Ishikawa (cell line): ENCODE data around the gene EIF4E3.

ENCODE experiments used
- CEBPB ChIP-seq: IDR thresholded peaks from 2 replicates; pipeline ENCODE4 v1.6.1; 2012
- CREB1 ChIP-seq: IDR thresholded peaks from 2 replicates; pipeline ENCODE4 v1.6.1; 2012; ENCODE audit warnings: low read depth
- EGR1 ChIP-seq: IDR thresholded peaks from 2 replicates; pipeline ENCODE4 v1.6.1; 2012
- EP300 ChIP-seq: IDR thresholded peaks from 2 replicates; pipeline ENCODE4 v1.6.1; 2012; ENCODE audit warnings: borderline replicate concordance
- FOXM1 ChIP-seq: IDR thresholded peaks from 2 replicates; pipeline ENCODE4 v1.6.1; 2012; ENCODE audit warnings: low read depth, borderline replicate concordance
- MAX ChIP-seq: IDR thresholded peaks from 2 replicates; pipeline ENCODE4 v1.6.1; 2012
- NFIC ChIP-seq: IDR thresholded peaks from 2 replicates; pipeline ENCODE4 v1.6.1; 2012
- RAD21 ChIP-seq: IDR thresholded peaks from 2 replicates; pipeline ENCODE4 v1.6.1; 2012; ENCODE audit warnings: low read depth
- REST ChIP-seq: IDR thresholded peaks from 2 replicates; pipeline ENCODE4 v1.6.1; 2012; ENCODE audit warnings: low read depth, mild to moderate bottlenecking
- TAF1 ChIP-seq: IDR thresholded peaks from 2 replicates; pipeline ENCODE4 v1.6.1; 2012; ENCODE audit warnings: low read depth, mild to moderate bottlenecking
- TCF12 ChIP-seq: IDR thresholded peaks from 2 replicates; pipeline ENCODE4 v1.6.1; 2012; ENCODE audit warnings: low read depth
- TEAD4 ChIP-seq: IDR thresholded peaks from 2 replicates; pipeline ENCODE4 v1.6.1; 2012
- USF1 ChIP-seq: IDR thresholded peaks from 2 replicates; pipeline ENCODE4 v1.6.1; 2012
- YY1 ChIP-seq: IDR thresholded peaks from 2 replicates; pipeline ENCODE4 v1.6.1; 2012; ENCODE audit warnings: low read depth
- ZBTB7A ChIP-seq: IDR thresholded peaks from 2 replicates; pipeline ENCODE4 v1.6.1; 2012; ENCODE audit warnings: low read depth

EIF4E3 gene

GRCh38 chr3:71636482-71636881, 88.7 kb downstream of the EIF4E3 start:
- TF ChIP-seq NFIC (no peak), EP300 (no peak), ZBTB7A (no peak), EGR1 (no peak)

- no peak for TF ChIP-seq NFIC
- no peak for TF ChIP-seq CEBPB
- no peak for TF ChIP-seq YY1
- TF ChIP-seq ZBTB7A: no peak
- no peak for TF ChIP-seq TEAD4
- TF ChIP-seq CREB1: no peak
- TF ChIP-seq EP300: no peak
- TF ChIP-seq MAX: no peak
- no peak for TF ChIP-seq REST
- no peak for TF ChIP-seq TCF12
- TF ChIP-seq EGR1: no peak
- TF ChIP-seq FOXM1: no peak
- TF ChIP-seq RAD21: no peak
- TF ChIP-seq USF1: no peak
- no peak for TF ChIP-seq TAF1
These were observed 89.2 kb downstream of the EIF4E3 start for GRCh38 chr3:71636001-71636400.

- no peak for TF ChIP-seq TCF12
- TF ChIP-seq RAD21: no peak
- no peak for TF ChIP-seq FOXM1
These were observed 90.5 kb downstream of the EIF4E3 start for GRCh38 chr3:71634671-71635070.

GRCh38 chr3:71629711-71630110, 95.5 kb downstream of the EIF4E3 start:
- TF ChIP-seq CREB1 (no peak), REST (no peak), ZBTB7A (no peak), USF1 (no peak), YY1 (no peak), TAF1 (no peak), NFIC (no peak), EP300 (no peak), CEBPB (no peak), FOXM1 (no peak), RAD21 (no peak), TCF12 (no peak), TEAD4 (no peak)

GRCh38 chr3:71629289-71629688, 95.9 kb downstream of the EIF4E3 start:
- TF ChIP-seq RAD21 (no peak), EP300 (no peak), ZBTB7A (no peak), YY1 (no peak), TAF1 (no peak), CREB1 (no peak), TEAD4 (no peak), EGR1 (no peak), REST (no peak), NFIC (no peak), CEBPB (no peak)
